PFSK-1 (cell line): ENCODE measurements around the gene BNC2.

Experiments
- FOXP2 ChIP-seq: optimal IDR thresholded peaks from 2 replicates; pipeline ENCODE3; 2011; ENCODE audit warnings: borderline replicate concordance, control low read depth, inconsistent platforms; ENCODE audit not compliant: insufficient read depth; ENCODE audit errors: extremely low read length, extremely low read depth
- POLR2AphosphoS5 ChIP-seq: IDR thresholded peaks from 2 replicates; pipeline ENCODE4 v1.6.1; 2012; ENCODE audit warnings: low read depth, mild to moderate bottlenecking, control low read depth, low read length, moderate library complexity
- REST ChIP-seq, 2 experiments: IDR thresholded peaks; 2 replicates each; pipeline versions ENCODE4 v1.6.1 to v1.8.0; 2011 to 2012; ENCODE audit warnings: low read depth in 2 of 2, low read length in 2 of 2, control low read depth in 1 of 2, inconsistent platforms in 1 of 2, mild to moderate bottlenecking in 1 of 2, moderate library complexity in 1 of 2; ENCODE audit not compliant: insufficient read depth in 1 of 2
- SIN3A ChIP-seq: IDR thresholded peaks from 2 replicates; pipeline ENCODE4 v1.6.1; 2012; ENCODE audit warnings: mild to moderate bottlenecking, low read length, moderate library complexity, borderline replicate concordance; ENCODE audit not compliant: insufficient read depth
- TAF1 ChIP-seq: IDR thresholded peaks from 2 replicates; pipeline ENCODE4 v1.6.1; 2012; ENCODE audit warnings: low read length, control low read depth, borderline replicate concordance; ENCODE audit not compliant: insufficient read depth

The BNC2 gene

GRCh38 chr9:16515879-16516301 is 354.6 kb downstream of the BNC2 start:
- no peak for TF ChIP-seq TAF1
- TF ChIP-seq REST (IDR thresholded peaks at IDR 0.05; ENCODE audit: insufficient read depth in 1 of 2, low read depth in 2 of 2, low read length in 2 of 2) = no peak
- no peak for TF ChIP-seq POLR2AphosphoS5
- no peak for TF ChIP-seq SIN3A
- TF ChIP-seq FOXP2 = no peak

GRCh38 chr9:16515207-16515606 is 355.3 kb downstream of the BNC2 start:
- TF ChIP-seq SIN3A (no peak), FOXP2 (no peak), POLR2AphosphoS5 (no peak), REST (IDR thresholded peaks at IDR 0.05; ENCODE audit: insufficient read depth in 1 of 2, low read depth in 2 of 2, low read length in 2 of 2) (no peak), TAF1 (no peak)

- no peak for TF ChIP-seq POLR2AphosphoS5
- TF ChIP-seq FOXP2 = no peak
Measured at GRCh38 chr9:16514131-16514530, 356.3 kb downstream of the BNC2 start.

GRCh38 chr9:16512281-16512680 is 358.2 kb downstream of the BNC2 start:
- TF ChIP-seq TAF1 = no peak
- no peak for TF ChIP-seq POLR2AphosphoS5
- no peak for TF ChIP-seq REST (IDR thresholded peaks at IDR 0.05; ENCODE audit: insufficient read depth in 1 of 2, low read depth in 2 of 2, low read length in 2 of 2)
- no peak for TF ChIP-seq SIN3A
- TF ChIP-seq FOXP2 = no peak

- no peak for TF ChIP-seq SIN3A
Measured at GRCh38 chr9:16510482-16510881, 360.0 kb downstream of the BNC2 start.

- no peak for TF ChIP-seq POLR2AphosphoS5
- no peak for TF ChIP-seq SIN3A
Measured at GRCh38 chr9:16509997-16510396, 360.5 kb downstream of the BNC2 start.

- TF ChIP-seq SIN3A (no peak), POLR2AphosphoS5 (no peak), FOXP2 (no peak), REST (IDR thresholded peaks at IDR 0.05; ENCODE audit: insufficient read depth in 1 of 2, low read depth in 2 of 2, low read length in 2 of 2) (no peak), TAF1 (no peak)
Measured at GRCh38 chr9:16505199-16505598, 365.3 kb downstream of the BNC2 start.
